Measurements from ENCODE around the gene PLBD2. TPM values are rescaled to one million over a fixed set of nuclear protein-coding genes. Genes with fewer than 3 reads are reported as not detected.

PLBD2 gene
- total RNA-seq, 1 experiment from 2014 or later: 31.4 TPM

- Histone ChIP-seq H2AK5ac (ENCODE audit: insufficient read length, low read length) (no peak overlapping the region), H2BK5ac (ENCODE audit: insufficient read length, low read length) (no peak overlapping the region), H3K4ac (ENCODE audit: low read depth, low read length) (no peak overlapping the region), H2BK120ac (ENCODE audit: low read depth, low read length, poor library complexity, severe bottlenecking) (no peak overlapping the region), H3K9me3 (ENCODE audit: control insufficient read depth, low read depth, low read length) (no peaks in the 10 kb centered on the region), H3K27me3 (ENCODE audit: insufficient read depth, low read length) (no peaks in the 10 kb centered on the region), H3T11ph (ENCODE audit: low read length) (no peak overlapping the region), H3K23me2 (ENCODE audit: insufficient read length, low read depth, low read length, poor library complexity, severe bottlenecking) (no peaks in the 10 kb centered on the region), H4K8ac (replicated peaks; ENCODE audit: insufficient read length, low read depth, low read length) (no peak overlapping the region), H4K20me1 (ENCODE audit: control insufficient read depth, insufficient read depth, insufficient read length) (no peaks in the 10 kb centered on the region), H3K4me2 (ENCODE audit: insufficient read depth, insufficient read length, low read length) (no peak overlapping the region), H3K14ac (ENCODE audit: insufficient read depth, low read length) (no peak overlapping the region), H2BK20ac (ENCODE audit: low read depth, low read length, poor library complexity, severe bottlenecking) (no peak overlapping the region), H4K91ac (ENCODE audit: insufficient read length, low read depth, low read length) (no peak overlapping the region), H2AFZ (ENCODE audit: low read length) (no peak overlapping the region), H3K18ac (ENCODE audit: insufficient read length, low read depth, low read length) (no peak overlapping the region), H2BK15ac (ENCODE audit: low read depth, low read length) (no peak overlapping the region), H2BK12ac (ENCODE audit: insufficient read length, low read depth, low read length) (no peak overlapping the region), H3K79me1 (ENCODE audit: insufficient read depth, low read depth, low read length, poor library complexity, severe bottlenecking) (no peaks in the 10 kb centered on the region), H3K4me1 (ENCODE audit: insufficient read depth, low read length) (no peaks in the 10 kb centered on the region), H3K56ac (ENCODE audit: insufficient read length, low read depth, low read length) (no peak overlapping the region), H3K27ac (ENCODE audit: insufficient read length, low read depth, low read length) (no peak overlapping the region), H3K9ac (ENCODE audit: extremely low read depth, insufficient read length, low read length) (no peak overlapping the region), H3K23ac (ENCODE audit: insufficient read length, low read depth, low read length) (no peak overlapping the region), H4K5ac (ENCODE audit: insufficient read length, low read depth, low read length) (no peak overlapping the region), H3K79me2 (ENCODE audit: insufficient read depth, low read length) (no peaks in the 10 kb centered on the region)
- peaks cover 7 to 24% of the 10 kb centered on the region in 2 experiments for H3K4me1 Mint-ChIP-seq
- TF ChIP-seq CTCF (conservative IDR thresholded peaks at IDR 0.05): no peak
- peaks cover 9% of the 10 kb centered on the region for H3K27me3 Mint-ChIP-seq (ENCODE audit: low read depth)
- H3K27ac Mint-ChIP-seq: peak overlapping the region in 1 of 3 experiments; percentile 41; a peak in 1 of 7 replicates
- no peak for DNase-seq
- no peaks in the 10 kb centered on the region for H3K36me3 Mint-ChIP-seq (ENCODE audit: insufficient read depth in 1 of 3, low read depth in 3 of 3)
- no peak overlapping the region for H3K4me3 Mint-ChIP-seq
- no peaks in the 10 kb centered on the region for H3K9me3 Mint-ChIP-seq
- no CpG with 5 or more reads among the region's 10 CpGs for WGBS (ENCODE audit: extremely low coverage, insufficient read length, low lambda C conversion rate)
Observed at GRCh38 chr12:113397497-113398197, 39.3 kb downstream of the PLBD2 start.
